PC-9 (cell line): Measurements from ENCODE around the gene GNG10. TPM values are rescaled to one million over a fixed set of nuclear protein-coding genes. Genes with fewer than 3 reads are reported as not detected.
A peak's percentile ranks its signal among the peaks of the same experiment; 100 is the strongest.

Source experiments
- BruUV-seq: library from RNA; stranded (reverse); fragments of 400-500 nt; replicated peaks from 2 replicates; lab custom pipeline; 2021; lab: Mats Ljungman, UMichigan
- CTCF ChIA-PET: fragments of 300-600 bp; sonication (Branson Sonifier 250); formaldehyde crosslinking; loops from one replicate; lab custom pipeline; 2022; ENCODE audit warnings: antibody characterized with exemption; lab: Charles Lee
- POLR2A ChIA-PET: fragments of 300-600 bp; sonication (Branson Sonifier 250); formaldehyde crosslinking; loops from one replicate; lab custom pipeline; 2022; ENCODE audit warnings: antibody characterized with exemption; ENCODE audit not compliant: unreplicated experiment; lab: Charles Lee
- DNase-seq, 2 experiments: peaks; one replicate each; pipeline versions ENCODE4 v3.0.0 to v3.0.0-alpha.2; 2015 to 2022; ENCODE audit warnings: mixed read lengths in 1 of 2
- H2AFZ ChIP-seq: fragments of 200-600 bp; sonication (generic); 2 replicates; pipeline ENCODE4 v1.8.1; 2017; ENCODE audit warnings: antibody characterized with exemption
- H3F3A ChIP-seq: fragments of 200-600 bp; sonication (generic); 2 replicates; pipeline ENCODE4 v1.8.1; 2017; ENCODE audit warnings: antibody characterized with exemption, mild to moderate bottlenecking, low read depth; ENCODE audit not compliant: insufficient read depth
- H3K27ac ChIP-seq: fragments of 200-600 bp; sonication (generic); 2 replicates; pipeline ENCODE4 v1.6.1; 2016; ENCODE audit warnings: mixed run types
- H3K27me3 ChIP-seq: fragments of 200-600 bp; sonication (generic); 2 replicates; pipeline ENCODE4 v1.6.1; 2016; ENCODE audit warnings: low read depth, mixed run types; ENCODE audit not compliant: insufficient read depth
- H3K36me3 ChIP-seq: fragments of 200-600 bp; sonication (generic); 2 replicates; pipeline ENCODE4 v1.6.1; 2016; ENCODE audit warnings: low read depth, mixed run types
- H3K4me1 ChIP-seq: fragments of 200-600 bp; sonication (generic); replicated peaks from 2 replicates; pipeline ENCODE4 v1.6.1; 2016; ENCODE audit warnings: mixed run types; ENCODE audit not compliant: insufficient read depth
- H3K4me2 ChIP-seq: fragments of 200-600 bp; sonication (generic); 2 replicates; pipeline ENCODE4 v1.6.1; 2017; ENCODE audit warnings: mixed run types
- H3K4me3 ChIP-seq: fragments of 200-600 bp; sonication (generic); 2 replicates; pipeline ENCODE4 v1.6.1; 2016; ENCODE audit warnings: mixed run types
- H3K79me2 ChIP-seq: fragments of 200-600 bp; sonication (generic); 2 replicates; pipeline ENCODE4 v1.6.1; 2017; ENCODE audit warnings: low read depth, mixed run types
- H3K9me2 ChIP-seq: fragments of 200-600 bp; sonication (generic); 2 replicates; pipeline ENCODE4 v1.8.1; 2017; ENCODE audit warnings: mild to moderate bottlenecking; ENCODE audit not compliant: insufficient read depth
- H3K9me3 ChIP-seq: fragments of 200-600 bp; sonication (generic); 2 replicates; pipeline ENCODE4 v1.8.1; 2016; ENCODE audit warnings: low read depth; ENCODE audit not compliant: insufficient read depth
- H4K20me1 ChIP-seq: fragments of 200-600 bp; sonication (generic); 2 replicates; pipeline ENCODE4 v1.8.1; 2017; ENCODE audit not compliant: insufficient read depth
- CTCF ChIP-seq: fragments of 200-600 bp; sonication (generic); conservative IDR thresholded peaks from 2 replicates; pipeline ENCODE4 v1.6.1; 2017; ENCODE audit warnings: mixed run types, antibody characterized with exemption, mild to moderate bottlenecking, moderate library complexity
- EZH2 ChIP-seq: fragments of 200-600 bp; sonication (generic); IDR thresholded peaks from 2 replicates; pipeline ENCODE4 v1.8.0; 2017; ENCODE audit warnings: antibody characterized with exemption, low read depth
- intact Hi-C: fragments of 100-400 bp; cut with micrococcal nuclease; formaldehyde crosslinking; loops from one replicate; pipeline ENCODE4 v1.10.0; 2022; ENCODE audit not compliant: unreplicated experiment
- total RNA-seq: library from RNA; stranded (reverse); gene quantifications from 2 replicates; pipeline ENCODE4 v1.2.3, GENCODE V29; 2021

Gene GNG10
- total RNA-seq, 1 experiment from 2014 or later, result 70.8 TPM

- H3K4me2 ChIP-seq, result peak overlapping the region; percentile 98
- H2AFZ ChIP-seq, result peak overlapping the region; percentile 97
- peaks cover 27% of the 10 kb centered on the region for H4K20me1 ChIP-seq
- DNase-seq, result no peak
- ChIA-PET CTCF (interaction anchor here (1.1 kb wide), 1 partner anchor 444 kb away, joined by 12 read pairs; no protein-coding TSS in a partner anchor), POLR2A (interaction anchor here (0.6 to 1.1 kb wide), 9 partner anchors 15 to 1087 kb away, joined by 3 to 12 read pairs (median 4); partner anchors contain the start of genes GNG10 and INIP)
- H3K4me1 ChIP-seq, result peaks cover 23% of the 10 kb centered on the region
- H3K27ac ChIP-seq, result peak overlapping the region; percentile 45
- H3K79me2 ChIP-seq, result peaks cover 46% of the 10 kb centered on the region
- intact Hi-C loops, result loop anchor here (1.0 kb wide), 2 partner anchors 32 kb away; partner anchors contain the start of gene PTGR1
- 0 out of 2 replicates have a peak, but pooled peaks cover 7% of the 10 kb centered on the region for H3K36me3 ChIP-seq
- H3F3A ChIP-seq, result peaks cover 10% of the 10 kb centered on the region
- TF ChIP-seq EZH2 (no peak), CTCF (no peak)
- H3K4me3 ChIP-seq, result peak overlapping the region; percentile 73
- BruUV-seq, result no TSS peak
- no peaks in the 10 kb centered on the region for H3K9me2 ChIP-seq
- no peaks in the 10 kb centered on the region for H3K27me3 ChIP-seq
- H3K9me3 ChIP-seq, result peaks cover 2% of the 10 kb centered on the region; the same call in 1 of the 2 replicates
Observed at GRCh38 chr9:111630964-111631213, 30.5 kb upstream of the GNG10 start.

DNA sequence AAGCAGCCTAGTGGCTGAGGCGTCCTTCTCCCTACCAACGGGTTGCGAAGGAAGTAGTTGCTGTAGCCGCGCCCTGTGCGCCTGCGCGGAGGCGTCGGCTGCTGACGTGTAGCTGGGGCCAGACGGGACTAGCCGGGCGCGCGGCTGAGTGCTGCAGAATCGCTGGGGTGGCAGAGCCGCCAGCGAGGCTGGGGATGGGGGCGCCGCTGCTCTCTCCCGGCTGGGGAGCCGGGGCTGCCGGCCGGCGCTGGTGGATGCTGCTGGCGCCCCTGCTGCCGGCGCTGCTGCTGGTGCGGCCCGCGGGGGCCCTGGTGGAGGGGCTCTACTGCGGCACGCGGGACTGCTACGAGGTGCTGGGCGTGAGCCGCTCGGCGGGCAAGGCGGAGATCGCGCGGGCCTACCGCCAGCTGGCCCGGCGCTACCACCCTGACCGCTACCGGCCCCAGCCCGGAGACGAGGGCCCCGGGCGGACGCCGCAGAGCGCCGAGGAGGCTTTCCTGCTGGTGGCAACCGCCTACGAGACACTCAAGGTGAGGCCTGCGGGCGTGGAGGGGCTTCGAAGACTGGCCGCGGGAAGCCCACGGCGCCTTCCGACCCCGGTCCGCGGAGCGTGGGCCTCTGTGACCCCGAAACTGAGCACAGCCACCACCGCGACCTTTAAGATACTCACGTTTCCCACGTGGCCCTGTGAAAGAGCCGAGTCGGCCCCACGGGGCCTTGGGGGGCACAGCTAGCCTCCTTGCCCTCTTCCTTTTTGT is 30.0 kb upstream of the GNG10 start, which contains the start of gene DNAJC25:
Gene DNAJC25 (plus strand): TSS at position 121 of the 758 bp plus-strand sequence. CDS start 74 bp downstream, at position 195.
- Histone ChIP-seq H4K20me1 (peaks cover 30% of the 10 kb centered on the region), H3K4me3 (peak within 1 kb of the TSS; percentile 73), H3K27me3 (no peaks in the 10 kb centered on the region), H3K36me3 (0 out of 2 replicates have a peak, but pooled peaks cover 7% of the 10 kb centered on the region), H3F3A (peaks cover 12% of the 10 kb centered on the region), H3K4me1 (peaks cover 23% of the 10 kb centered on the region), H3K4me2 (peak within 1 kb of the TSS; percentile 98), H3K27ac (peak within 1 kb of the TSS; percentile 63), H3K9me2 (no peaks in the 10 kb centered on the region), H3K9me3 (peaks cover 2% of the 10 kb centered on the region; the same call in 1 of the 2 replicates), H2AFZ (peak within 1 kb of the TSS; percentile 97), H3K79me2 (peaks cover 51% of the 10 kb centered on the region)
- intact Hi-C loops, result loop anchor here (1.0 kb wide), 2 partner anchors 32 kb away; partner anchors contain the start of gene PTGR1
- DNase-seq, result peak; percentile 97 to 99
- ChIA-PET POLR2A (interaction anchor here (0.6 to 1.1 kb wide), 10 partner anchors 15 to 1087 kb away, joined by 3 to 12 read pairs (median 4); partner anchors contain the start of genes GNG10 and INIP), CTCF (interaction anchor here (1.1 kb wide), 1 partner anchor 443 kb away, joined by 12 read pairs; no protein-coding TSS in a partner anchor)
- BruUV-seq, result no TSS peak
- no peak for TF ChIP-seq CTCF
- no peak for TF ChIP-seq EZH2

GRCh38 chr9:111632060-111632459 is 29.3 kb upstream of the GNG10 start:
- H3K4me3 ChIP-seq, result peak overlapping the region; percentile 73
- H3K79me2 ChIP-seq, result peaks cover 58% of the 10 kb centered on the region
- H3K4me1 ChIP-seq, result peaks cover 29% of the 10 kb centered on the region
- H3K27me3 ChIP-seq, result no peaks in the 10 kb centered on the region
- H4K20me1 ChIP-seq, result peaks cover 36% of the 10 kb centered on the region
- peaks cover 15% of the 10 kb centered on the region for H3F3A ChIP-seq
- intact Hi-C loops, result no loop called here
- DNase-seq, result no peak
- CTCF ChIA-PET, result no interaction called here
- H3K9me3 ChIP-seq, result peaks cover 2% of the 10 kb centered on the region; the same call in 1 of the 2 replicates
- BruUV-seq, result TSS peak; percentile 37
- POLR2A ChIA-PET, result no interaction called here
- H2AFZ ChIP-seq, result no peak overlapping the region; the same call in 1 of the 2 replicates
- peak overlapping the region; percentile 63 for H3K27ac ChIP-seq
- 0 out of 2 replicates have a peak, but pooled peaks cover 7% of the 10 kb centered on the region for H3K36me3 ChIP-seq
- no peak for TF ChIP-seq CTCF
- TF ChIP-seq EZH2, result no peak
- H3K4me2 ChIP-seq, result peak overlapping the region; percentile 86
- H3K9me2 ChIP-seq, result no peaks in the 10 kb centered on the region
